ENCODE results near the gene GNAI3. TPM values are rescaled to one million over a fixed set of nuclear protein-coding genes. Genes with fewer than 3 reads are reported as not detected.

The GNAI3 gene
- total and polyA plus RNA-seq, 4 donors, result 2.7 to 10.4 (median 6.5) TPM

DNA sequence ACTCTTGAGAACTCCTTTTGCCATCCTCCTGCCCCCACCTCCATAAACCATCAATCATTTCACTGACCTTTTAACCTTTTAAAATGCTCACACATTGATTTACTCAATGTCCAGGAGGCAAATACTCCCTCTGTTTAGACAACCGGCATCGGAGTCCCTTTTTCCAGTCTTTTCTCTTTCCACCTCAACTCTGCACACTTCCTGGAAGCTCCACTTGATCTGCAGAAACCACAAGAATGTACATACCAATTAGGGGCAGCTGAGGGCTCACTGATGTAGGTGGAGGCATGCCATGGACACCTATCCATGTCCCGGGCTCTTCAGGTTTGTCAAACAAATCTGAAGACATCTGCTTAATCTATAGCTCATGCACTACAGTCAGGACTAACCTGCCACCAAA lies 33.6 kb upstream of the GNAI3 start:
- H3K27ac ChIP-seq (ENCODE audit: low read depth in 1 of 2, low read length in 1 of 2), result no peak overlapping the region
- H3K27me3 ChIP-seq (ENCODE audit: control insufficient read depth in 3 of 3, insufficient read depth in 3 of 3, low read length in 2 of 3), result no peaks in the 10 kb centered on the region
- 59 to 83% methylated on average over 3 of the region's 3 CpGs for WGBS, 2 donors
- DNase-seq, result no peak
- ATAC-seq (ENCODE audit: insufficient read depth, low FRiP score), result no peak
- no peak overlapping the region for H3K9ac ChIP-seq (ENCODE audit: insufficient read depth in 1 of 2, low read length in 2 of 2)
- no peaks in the 10 kb centered on the region for H3K36me3 ChIP-seq (ENCODE audit: control insufficient read depth in 4 of 4, insufficient read depth in 4 of 4, low read length in 4 of 4)
- peaks cover 0 to 10% (median 4%) of the 10 kb centered on the region in 5 donors for H3K4me1 ChIP-seq (ENCODE audit: control insufficient read depth in 5 of 5, insufficient read depth in 5 of 5, low read length in 5 of 5)
- no peak overlapping the region for H3K4me3 ChIP-seq
- H3K9me3 ChIP-seq (ENCODE audit: control insufficient read depth in 4 of 4, insufficient read depth in 3 of 4, low read length in 3 of 4), result no peaks in the 10 kb centered on the region
- TF ChIP-seq, protein P1, sequence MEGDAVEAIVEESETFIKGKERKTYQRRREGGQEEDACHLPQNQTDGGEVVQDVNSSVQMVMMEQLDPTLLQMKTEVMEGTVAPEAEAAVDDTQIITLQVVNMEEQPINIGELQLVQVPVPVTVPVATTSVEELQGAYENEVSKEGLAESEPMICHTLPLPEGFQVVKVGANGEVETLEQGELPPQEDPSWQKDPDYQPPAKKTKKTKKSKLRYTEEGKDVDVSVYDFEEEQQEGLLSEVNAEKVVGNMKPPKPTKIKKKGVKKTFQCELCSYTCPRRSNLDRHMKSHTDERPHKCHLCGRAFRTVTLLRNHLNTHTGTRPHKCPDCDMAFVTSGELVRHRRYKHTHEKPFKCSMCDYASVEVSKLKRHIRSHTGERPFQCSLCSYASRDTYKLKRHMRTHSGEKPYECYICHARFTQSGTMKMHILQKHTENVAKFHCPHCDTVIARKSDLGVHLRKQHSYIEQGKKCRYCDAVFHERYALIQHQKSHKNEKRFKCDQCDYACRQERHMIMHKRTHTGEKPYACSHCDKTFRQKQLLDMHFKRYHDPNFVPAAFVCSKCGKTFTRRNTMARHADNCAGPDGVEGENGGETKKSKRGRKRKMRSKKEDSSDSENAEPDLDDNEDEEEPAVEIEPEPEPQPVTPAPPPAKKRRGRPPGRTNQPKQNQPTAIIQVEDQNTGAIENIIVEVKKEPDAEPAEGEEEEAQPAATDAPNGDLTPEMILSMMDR (IDR thresholded peaks at IDR 0.05; ENCODE audit: control extremely low read depth, extremely low read depth), result no peak

DNA sequence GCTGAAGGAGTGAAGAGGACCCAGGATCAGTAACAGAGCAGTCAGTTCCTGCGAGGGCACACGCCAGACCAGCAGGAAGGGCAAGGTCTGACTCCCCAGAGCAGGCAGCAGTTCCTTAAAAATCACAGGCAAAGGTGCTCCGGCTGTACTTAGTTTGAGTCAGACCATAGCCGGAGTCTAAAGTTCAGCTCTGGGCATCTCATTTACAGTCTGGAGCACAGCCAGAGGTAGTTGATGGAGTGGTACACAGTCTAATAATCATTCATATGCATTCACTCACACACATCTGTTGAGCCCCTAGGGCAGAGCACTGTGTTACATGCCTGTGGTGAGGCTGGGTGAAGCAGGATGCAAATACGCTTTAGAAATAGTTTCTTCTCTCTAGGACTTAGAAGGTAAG lies 31.5 kb upstream of the GNAI3 start:
- Histone ChIP-seq H3K4me1 (ENCODE audit: control insufficient read depth in 5 of 5, insufficient read depth in 5 of 5, low read length in 5 of 5) (no peaks in the 10 kb centered on the region), H3K36me3 (ENCODE audit: control insufficient read depth in 4 of 4, insufficient read depth in 4 of 4, low read length in 4 of 4) (no peaks in the 10 kb centered on the region), H3K27me3 (ENCODE audit: control insufficient read depth in 3 of 3, insufficient read depth in 3 of 3, low read length in 2 of 3) (peaks cover 0 to 3% (median 0%) of the 10 kb centered on the region in 3 donors), H3K9me3 (ENCODE audit: control insufficient read depth in 4 of 4, insufficient read depth in 3 of 4, low read length in 3 of 4) (no peaks in the 10 kb centered on the region), H3K9ac (ENCODE audit: insufficient read depth in 1 of 2, low read length in 2 of 2) (no peak overlapping the region), H3K4me3 (no peak overlapping the region), H3K27ac (ENCODE audit: low read depth in 1 of 2, low read length in 1 of 2) (no peak overlapping the region)
- DNase-seq (no peak), ATAC-seq (ENCODE audit: insufficient read depth, low FRiP score) (no peak)
- 84 to 88% methylated on average over 5 of the region's 5 CpGs for WGBS, 2 donors
- TF ChIP-seq, protein P1 (IDR thresholded peaks at IDR 0.05; ENCODE audit: control extremely low read depth, extremely low read depth), result no peak

DNA sequence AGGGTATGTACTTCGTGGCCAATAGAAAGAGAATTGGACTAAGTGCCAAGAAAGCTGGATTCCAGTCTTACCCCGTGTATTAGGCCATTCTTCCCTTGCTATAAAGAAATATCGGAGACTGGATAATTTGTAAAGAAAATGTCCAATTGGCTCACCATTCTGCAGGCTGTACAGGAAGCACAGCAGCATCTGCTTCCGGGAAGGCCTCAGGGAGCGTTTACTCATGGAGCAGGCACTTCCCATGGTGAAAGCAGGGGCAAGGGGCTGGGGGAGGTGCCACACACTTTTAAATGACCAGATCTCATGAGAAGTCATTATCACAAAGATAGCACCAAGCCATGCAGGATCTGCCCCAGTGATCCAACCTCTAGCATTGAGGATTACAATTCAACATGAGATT lies 31.1 kb upstream of the GNAI3 start:
- H3K4me3 ChIP-seq, result no peak overlapping the region
- H3K27me3 ChIP-seq (ENCODE audit: control insufficient read depth in 3 of 3, insufficient read depth in 3 of 3, low read length in 2 of 3), result peaks cover 0 to 6% (median 0%) of the 10 kb centered on the region in 3 donors
- H3K27ac ChIP-seq (ENCODE audit: low read depth in 1 of 2, low read length in 1 of 2), result no peak overlapping the region
- H3K9me3 ChIP-seq (ENCODE audit: control insufficient read depth in 4 of 4, insufficient read depth in 3 of 4, low read length in 3 of 4), result no peaks in the 10 kb centered on the region
- H3K9ac ChIP-seq (ENCODE audit: insufficient read depth in 1 of 2, low read length in 2 of 2), result no peak overlapping the region
- WGBS, 2 donors, result 87 to 94% methylated on average over 5 of the region's 5 CpGs
- no peak for ATAC-seq (ENCODE audit: insufficient read depth, low FRiP score)
- TF ChIP-seq, protein P1 (IDR thresholded peaks at IDR 0.05; ENCODE audit: control extremely low read depth, extremely low read depth), result no peak
- H3K36me3 ChIP-seq (ENCODE audit: control insufficient read depth in 4 of 4, insufficient read depth in 4 of 4, low read length in 4 of 4), result no peaks in the 10 kb centered on the region
- H3K4me1 ChIP-seq (ENCODE audit: control insufficient read depth in 5 of 5, insufficient read depth in 5 of 5, low read length in 5 of 5), result no peaks in the 10 kb centered on the region
- no peak for DNase-seq

Measured in lung (tissue), 12 donors.